Neural progenitor cell (in vitro differentiated cells): ENCODE data around the gene XYLT1.

Experiments
- EZH2 ChIP-seq: fragments of 200-600 bp; sonication (generic); IDR thresholded peaks from 2 replicates; pipeline ENCODE4 v1.6.1; 2017; ENCODE audit warnings: antibody characterized with exemption, mild to moderate bottlenecking, moderate library complexity
- TF ChIP-seq, protein P1 (sequence below): fragments of 200-600 bp; sonication (generic); IDR thresholded peaks from 2 replicates; pipeline ENCODE4 v1.5.1; 2017; ENCODE audit warnings: antibody characterized with exemption, mild to moderate bottlenecking

DNA sequence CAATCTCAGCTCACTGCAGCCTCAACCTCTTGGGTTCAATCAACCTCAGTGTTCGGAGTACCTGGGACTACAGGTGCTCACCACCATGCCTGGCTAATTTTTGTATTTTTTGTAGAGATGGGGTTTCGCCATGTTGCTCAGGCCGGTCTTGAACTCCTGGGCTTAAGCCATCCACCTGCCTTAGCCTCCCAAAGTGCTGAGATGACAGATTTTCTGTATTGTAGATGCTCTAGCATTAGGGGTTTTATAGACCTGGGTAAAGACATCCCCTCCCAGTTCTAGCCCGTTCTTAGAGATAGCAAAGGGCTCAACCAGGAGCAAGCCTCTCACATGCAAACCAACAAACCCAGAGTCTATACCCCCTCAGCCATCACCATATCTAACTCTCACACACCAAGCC, 57.3 kb downstream of the XYLT1 start:
- TF ChIP-seq, protein P1, sequence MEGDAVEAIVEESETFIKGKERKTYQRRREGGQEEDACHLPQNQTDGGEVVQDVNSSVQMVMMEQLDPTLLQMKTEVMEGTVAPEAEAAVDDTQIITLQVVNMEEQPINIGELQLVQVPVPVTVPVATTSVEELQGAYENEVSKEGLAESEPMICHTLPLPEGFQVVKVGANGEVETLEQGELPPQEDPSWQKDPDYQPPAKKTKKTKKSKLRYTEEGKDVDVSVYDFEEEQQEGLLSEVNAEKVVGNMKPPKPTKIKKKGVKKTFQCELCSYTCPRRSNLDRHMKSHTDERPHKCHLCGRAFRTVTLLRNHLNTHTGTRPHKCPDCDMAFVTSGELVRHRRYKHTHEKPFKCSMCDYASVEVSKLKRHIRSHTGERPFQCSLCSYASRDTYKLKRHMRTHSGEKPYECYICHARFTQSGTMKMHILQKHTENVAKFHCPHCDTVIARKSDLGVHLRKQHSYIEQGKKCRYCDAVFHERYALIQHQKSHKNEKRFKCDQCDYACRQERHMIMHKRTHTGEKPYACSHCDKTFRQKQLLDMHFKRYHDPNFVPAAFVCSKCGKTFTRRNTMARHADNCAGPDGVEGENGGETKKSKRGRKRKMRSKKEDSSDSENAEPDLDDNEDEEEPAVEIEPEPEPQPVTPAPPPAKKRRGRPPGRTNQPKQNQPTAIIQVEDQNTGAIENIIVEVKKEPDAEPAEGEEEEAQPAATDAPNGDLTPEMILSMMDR: no peak
- TF ChIP-seq EZH2: no peak
